ENCODE measurements around the gene REXO1. TPM values are rescaled to one million over a fixed set of nuclear protein-coding genes. Genes with fewer than 3 reads are reported as not detected.

The REXO1 gene
- total and polyA plus RNA-seq, 2 donors (not counting 3 experiments of a cell fraction or from before 2014, with no cell fraction given): 41.1 to 56.9 TPM

GRCh38 chr19:1844513-1845124 lies 3.7 kb downstream of the REXO1 start:
- ChIA-PET POLR2A (no interaction called here), CTCF (no interaction called here)
- H3K4me2 ChIP-seq (ENCODE audit: insufficient read depth, low read length): no peak overlapping the region
- no peaks in the 10 kb centered on the region for H3K9me1 ChIP-seq (replicated peaks; ENCODE audit: control insufficient read depth, extremely low read depth, insufficient read depth, low read length)
- no peak overlapping the region for H3K9ac ChIP-seq (replicated peaks; ENCODE audit: extremely low read depth, insufficient read depth, low read length)
- no peaks in the 10 kb centered on the region for H4K20me1 ChIP-seq (replicated peaks; ENCODE audit: control insufficient read depth, extremely low read depth, insufficient read depth, low read length)
- TF ChIP-seq FOS (IDR thresholded peaks at IDR 0.05; ENCODE audit: borderline replicate concordance, insufficient read depth, low read length) (no peak), JUN (IDR thresholded peaks at IDR 0.05; ENCODE audit: borderline replicate concordance, insufficient read depth, insufficient read length, low read depth) (no peak), GATA2 (IDR thresholded peaks at IDR 0.05; ENCODE audit: insufficient read depth, insufficient read length, low read depth, low read length) (no peak), CTCF (IDR thresholded peaks at IDR 0.05; ENCODE audit: extremely low read depth in 1 of 2, insufficient read depth in 1 of 2, low read depth in 1 of 2, low read length in 2 of 2) (no peak), MAX (IDR thresholded peaks at IDR 0.05; ENCODE audit: insufficient read depth, insufficient read length) (no peak), MYC (IDR thresholded peaks at IDR 0.05; ENCODE audit: low read depth, low read length) (no peak), POLR2A (IDR thresholded peaks at IDR 0.05; ENCODE audit: low read depth, low read length) (no peak), EZH2 (IDR thresholded peaks at IDR 0.05; ENCODE audit: borderline replicate concordance, low read depth, low read length, severe bottlenecking) (no peak), POLR2AphosphoS5 (IDR thresholded peaks at IDR 0.05; ENCODE audit: insufficient read depth, low read depth, low read length) (no peak)
- no peaks in the 10 kb centered on the region for H3K9me3 ChIP-seq (replicated peaks; ENCODE audit: control insufficient read depth, insufficient read depth, low read length)
- dilution Hi-C loops (cut with MboI; ENCODE audit: extremely low pct_ligation_motif_present, low sequenced_read_pairs) (no loop called here), intact Hi-C loops (cut with micrococcal nuclease) (no loop called here)
- H3K27ac ChIP-seq (ENCODE audit: insufficient read depth, low read depth, low read length): no peak overlapping the region
- H3K4me3 ChIP-seq (replicated peaks in 1 of 3; ENCODE audit: insufficient read depth in 1 of 3, low read depth in 1 of 3, low read length in 3 of 3): no peak overlapping the region
- no peaks in the 10 kb centered on the region for H3K27me3 ChIP-seq (ENCODE audit: control insufficient read depth in 2 of 2, insufficient read depth in 2 of 2, low read length in 2 of 2)
- peaks cover 25% of the 10 kb centered on the region for H3K4me1 ChIP-seq (ENCODE audit: control insufficient read depth, extremely low read depth, insufficient read depth, low read length)
- FAIRE-seq: no peak
- peaks cover 82% of the 10 kb centered on the region for H3K79me2 ChIP-seq (ENCODE audit: control insufficient read depth, insufficient read depth, low read length)
- H3K36me3 ChIP-seq (ENCODE audit: control insufficient read depth in 2 of 2, extremely low read depth in 1 of 2, insufficient read depth in 2 of 2, low read length in 2 of 2): peaks cover 0 to 2% of the 10 kb centered on the region in 2 experiments
- H2AFZ ChIP-seq (ENCODE audit: low read depth, low read length): no peak overlapping the region
- no TSS peak for BruUV-seq (replicated peaks)
- no peak for DNase-seq (ENCODE audit: low read depth, low spot score)

All from endothelial cell of umbilical vein (primary cell).